ENCODE measurements around the gene SMYD3. TPM values are rescaled to one million over a fixed set of nuclear protein-coding genes. Genes with fewer than 3 reads are reported as not detected.

Gene SMYD3
- total and polyA plus RNA-seq, 9 of the 15 experiments (the other 6 are each of a cell fraction or from before 2014, with no cell fraction given), result 128 to 440 (median 197) TPM

- H3K4me1 ChIP-seq (replicated peaks in 1 of 2; ENCODE audit: control insufficient read depth in 2 of 2, insufficient read depth in 2 of 2, low read length in 2 of 2), result peaks cover 0 to 6% of the 10 kb centered on the region in 2 experiments; a peak in 1 of 5 replicates
- FAIRE-seq (no peak), ATAC-seq (no peak), DNase-seq (ENCODE audit: extremely low read depth in 1 of 4, low spot score in 3 of 4) (no peak)
- no TSS peak for BruUV-seq (replicated peaks)
- H3K79me2 ChIP-seq (ENCODE audit: control insufficient read depth, insufficient read depth, low read length), result no peaks in the 10 kb centered on the region
- CTCF ChIA-PET (ENCODE audit: low intra/inter-chr PET ratio), result no interaction called here
- no peak overlapping the region for H3K4me3 ChIP-seq
- intact Hi-C loops (cut with micrococcal nuclease), result no loop called here
- no peaks in the 10 kb centered on the region; the same call in 1 of the 2 replicates for H4K20me1 ChIP-seq (replicated peaks; ENCODE audit: control insufficient read depth, insufficient read depth, low read length)
- TF ChIP-seq THRA (IDR thresholded peaks at IDR 0.05), result no peak
- no peak for TF ChIP-seq FOXK2 (conservative IDR thresholded peaks at IDR 0.05 in 1 of 2, IDR thresholded peaks at IDR 0.05 in 1 of 2; ENCODE audit: low read depth in 2 of 2)
- no peak for TF ChIP-seq NFE2 (IDR thresholded peaks at IDR 0.05; ENCODE audit: low read depth)
- no peak for TF ChIP-seq ZNF695 (CRISPR knock-in tag; IDR thresholded peaks at IDR 0.05)
- TF ChIP-seq BMI1 (IDR thresholded peaks at IDR 0.05; ENCODE audit: low read length), result no peak
- no peak for TF ChIP-seq DNMT1 (IDR thresholded peaks at IDR 0.05)
- TF ChIP-seq FOS (IDR thresholded peaks at IDR 0.05; ENCODE audit: extremely low read depth, insufficient read length), result no peak
- POLR2A ChIA-PET, result interaction anchor here (1.2 kb wide), 1 partner anchor 15 kb away, joined by 5 read pairs; no protein-coding TSS in a partner anchor
- 50% methylated on average over 1 of the region's 1 CpG for WGBS (ENCODE audit: insufficient coverage, low coverage, missing lambda C conversion rate)
- in situ Hi-C loops (cut with MboI), result no loop called here
- H3K27ac ChIP-seq (ENCODE audit: extremely low read depth, low read depth, low read length), result no peak overlapping the region
- H3K9ac ChIP-seq (ENCODE audit: insufficient read depth in 1 of 2, low read depth in 2 of 2, low read length in 2 of 2), result no peak overlapping the region
- no peak overlapping the region for H2AFZ ChIP-seq (ENCODE audit: low read depth, low read length)
- H3K9me3 ChIP-seq (replicated peaks; ENCODE audit: control insufficient read depth, insufficient read depth, low read depth, low read length), result no peaks in the 10 kb centered on the region
- H3K27me3 ChIP-seq (ENCODE audit: control insufficient read depth in 2 of 2, insufficient read depth in 2 of 2, low read length in 2 of 2), result no peaks in the 10 kb centered on the region
- H3K4me2 ChIP-seq (ENCODE audit: insufficient read depth, low read length), result no peak overlapping the region
- H3K9me1 ChIP-seq (ENCODE audit: control insufficient read depth, insufficient read depth, low read length), result no peaks in the 10 kb centered on the region
- H3K36me3 ChIP-seq (ENCODE audit: control insufficient read depth, insufficient read depth, low read length), result no peaks in the 10 kb centered on the region
Measured at GRCh38 chr1:246383239-246383589, 123.9 kb downstream of the SMYD3 start.

All from K562 (cell line).